ENCODE measurements around the gene KNSTRN.

The KNSTRN gene

GRCh38 chr15:40345867-40346578 lies 36.5 kb upstream of the KNSTRN start:
- no peak for DNase-seq (ENCODE audit: low read depth in 2 of 2)

DNA sequence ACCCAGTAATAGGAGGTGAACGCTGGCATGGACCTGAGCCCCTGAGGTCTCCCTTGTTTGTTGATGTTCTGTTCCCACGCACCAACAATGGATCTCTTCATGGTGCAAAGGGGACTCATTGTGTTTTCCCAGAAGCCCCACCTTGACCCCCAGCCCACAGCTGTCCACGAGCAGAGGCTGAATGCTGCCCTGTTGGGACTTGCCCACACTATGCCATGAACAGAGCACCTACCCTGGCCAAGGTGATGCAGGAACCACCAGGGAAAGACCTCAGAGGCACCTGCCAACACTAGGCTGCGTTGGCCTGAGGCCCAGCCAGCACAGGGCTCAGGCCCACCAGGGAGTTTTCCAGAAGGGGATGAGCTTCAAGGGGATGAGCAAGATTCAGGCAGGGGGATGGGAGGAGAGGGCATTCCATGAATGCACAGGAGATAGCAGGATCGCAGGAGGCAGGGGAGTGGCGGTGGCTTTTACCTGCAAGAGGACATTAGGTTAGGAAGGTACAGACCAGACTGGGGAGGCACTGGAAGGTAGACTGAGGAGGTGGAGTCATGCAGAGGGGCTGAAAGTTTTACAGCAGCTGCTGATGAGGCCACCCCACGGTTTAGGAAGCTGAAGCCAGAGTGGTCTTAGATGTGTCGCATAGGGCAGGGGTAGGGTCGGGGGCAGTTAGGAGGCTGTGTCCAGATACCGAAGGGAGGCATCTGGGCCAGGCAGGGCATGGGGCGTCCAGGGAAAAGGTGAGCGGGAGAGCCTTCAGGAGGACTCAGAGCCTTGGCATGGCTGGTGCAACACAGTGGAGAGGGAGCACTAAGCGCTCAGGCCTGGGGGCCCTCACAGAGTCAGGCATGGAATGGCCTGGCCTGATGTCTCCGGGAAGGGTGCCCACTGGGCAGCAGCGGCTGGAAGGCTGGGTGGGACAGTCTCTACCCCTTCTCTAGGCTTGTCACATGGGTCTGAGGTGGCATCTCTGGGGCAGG lies 35.7 kb upstream of the KNSTRN start:
- no peak for DNase-seq (ENCODE audit: low read depth in 2 of 2)

DNA sequence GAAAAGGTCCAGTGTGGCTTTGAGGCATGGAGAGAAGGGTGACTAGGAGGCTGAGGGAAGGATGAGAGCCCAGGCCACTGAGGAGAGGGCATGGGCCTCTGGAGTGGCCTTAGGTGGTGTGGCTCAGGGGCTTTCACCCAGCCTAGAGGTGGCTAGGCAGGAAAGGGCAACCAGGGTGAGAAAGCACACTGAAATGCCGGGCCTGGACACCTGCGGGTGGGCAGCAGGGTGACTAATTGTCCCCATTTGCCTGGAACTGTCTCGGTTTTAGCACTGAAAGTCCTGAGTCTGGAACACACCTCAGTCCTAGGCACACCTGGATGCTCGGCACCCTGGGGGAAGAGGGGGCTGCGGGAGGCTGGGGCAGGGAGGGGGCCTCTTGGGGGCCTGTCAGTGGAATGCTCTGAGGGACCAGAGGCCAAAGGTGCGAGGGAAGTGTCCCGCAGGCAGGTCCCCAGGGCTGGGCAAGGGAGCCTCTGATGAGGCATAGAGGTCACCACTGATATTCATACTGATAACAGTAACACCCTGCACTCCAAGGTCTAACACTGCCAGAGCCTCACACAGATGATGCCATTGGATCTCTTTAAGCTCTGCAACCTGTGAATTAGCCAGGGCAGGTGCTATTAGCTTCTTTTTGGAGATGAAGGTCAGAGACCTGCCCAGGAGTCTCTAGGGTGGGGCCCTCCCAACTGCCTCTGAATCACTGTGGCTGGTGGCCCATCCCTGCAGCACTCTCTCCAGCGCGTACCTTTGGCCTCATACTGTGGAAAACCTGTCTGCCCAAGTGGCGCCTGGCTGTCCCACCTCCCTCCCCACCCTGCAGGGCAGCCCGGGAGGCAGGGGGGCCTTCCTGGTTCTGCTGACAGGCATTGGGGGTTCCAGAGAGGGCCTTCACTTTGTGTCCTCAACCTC lies 34.7 kb upstream of the KNSTRN start:
- DNase-seq (ENCODE audit: low read depth in 2 of 2) = no peak

DNA sequence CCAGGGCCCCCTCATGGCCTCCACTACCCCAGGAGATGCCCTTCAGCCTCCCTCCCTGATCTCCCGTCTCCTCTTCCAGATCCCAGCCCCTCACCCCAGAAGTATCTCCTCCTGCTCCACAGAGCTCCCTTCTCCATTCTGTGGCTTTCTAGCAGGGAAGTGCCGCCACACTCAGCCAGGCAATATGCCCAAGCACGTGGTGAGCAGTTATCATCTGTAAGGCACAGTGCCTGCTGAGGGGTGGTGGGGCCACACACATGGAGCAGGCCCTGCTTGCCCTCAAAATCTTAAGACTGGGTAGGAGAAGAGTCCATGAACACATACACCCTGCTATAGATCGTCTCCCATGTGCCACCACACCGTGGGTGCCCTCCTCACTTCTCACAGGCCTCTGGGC lies 34.0 kb upstream of the KNSTRN start:
- no peak for DNase-seq (ENCODE audit: low read depth in 2 of 2)

GRCh38 chr15:40349163-40349562 lies 33.4 kb upstream of the KNSTRN start:
- DNase-seq (ENCODE audit: low read depth in 2 of 2) = no peak

GRCh38 chr15:40352281-40352901 lies 30.1 kb upstream of the KNSTRN start:
- DNase-seq (ENCODE audit: low read depth in 2 of 2) = no peak

DNA sequence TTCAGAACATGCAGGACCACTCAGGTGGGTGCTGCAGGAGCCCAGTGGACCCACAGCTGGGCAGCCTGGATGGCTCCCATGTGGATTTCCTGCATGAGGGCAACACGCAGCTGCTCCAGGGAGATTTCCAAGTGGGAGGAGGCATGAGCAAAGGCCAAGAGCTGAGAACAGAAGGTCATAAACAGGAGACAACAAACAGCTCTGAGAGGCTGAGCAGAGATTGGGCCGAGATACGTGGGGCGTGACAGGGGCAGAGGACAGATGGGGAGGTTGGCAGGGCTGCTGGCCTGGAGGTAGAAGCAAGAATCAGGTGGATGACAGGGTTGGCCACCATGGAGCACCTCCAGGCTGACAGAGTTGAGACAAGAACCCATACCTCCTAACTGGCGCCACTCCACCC lies 28.8 kb upstream of the KNSTRN start:
- no peak for DNase-seq (ENCODE audit: low read depth in 2 of 2)

GRCh38 chr15:40354408-40355171 lies 27.9 kb upstream of the KNSTRN start:
- no peak for DNase-seq (ENCODE audit: low read depth in 2 of 2)

- no peak for DNase-seq (ENCODE audit: low read depth in 2 of 2)
These were observed 26.4 kb upstream of the KNSTRN start for GRCh38 chr15:40355976-40356585.

- no peak for DNase-seq (ENCODE audit: low read depth in 2 of 2)
These were observed 25.3 kb upstream of the KNSTRN start for GRCh38 chr15:40357246-40357645.

DNA sequence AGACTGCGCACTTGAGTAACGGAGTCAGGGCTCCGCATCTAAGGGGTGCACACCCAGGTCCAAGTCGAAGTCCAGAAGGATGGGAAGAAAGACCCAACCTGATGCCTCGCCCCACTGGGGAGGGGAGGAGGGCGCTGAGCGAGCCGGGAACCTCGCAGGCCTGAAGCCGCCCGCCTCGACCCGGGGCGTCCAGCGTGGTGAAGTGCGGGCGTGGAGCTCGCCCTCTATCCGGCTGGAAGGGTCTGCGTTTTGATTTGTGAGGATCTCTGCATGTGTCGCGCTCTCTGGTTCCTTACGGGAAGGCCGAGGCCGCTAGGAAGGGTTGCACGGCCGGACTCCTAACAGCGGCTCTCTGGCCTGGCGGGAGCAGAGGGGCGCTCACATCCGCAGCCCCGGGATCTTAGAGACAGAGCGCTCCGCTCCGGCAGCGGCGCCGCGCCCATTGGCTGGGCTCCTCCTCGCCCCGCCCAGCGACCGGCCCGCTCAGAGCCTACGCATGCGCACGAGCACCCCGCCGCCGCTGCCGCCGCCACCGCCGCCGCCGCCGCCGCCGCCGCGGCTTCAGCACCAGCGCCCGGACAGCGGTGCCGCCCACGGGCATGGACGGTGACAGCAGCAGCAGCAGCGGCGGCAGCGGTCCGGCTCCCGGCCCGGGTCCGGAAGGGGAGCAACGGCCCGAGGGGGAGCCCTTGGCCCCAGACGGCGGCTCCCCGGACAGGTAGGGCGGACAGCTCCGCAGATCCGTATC lies 24.6 kb upstream of the KNSTRN start, which contains the start of gene DISP2:
TSS of gene DISP2 (plus strand) at position 497 of the 748 bp plus-strand sequence. CDS start at position 600, 103 bp downstream.
- peak; percentile 61 to 68 for DNase-seq (ENCODE audit: low read depth in 2 of 2)

DNA sequence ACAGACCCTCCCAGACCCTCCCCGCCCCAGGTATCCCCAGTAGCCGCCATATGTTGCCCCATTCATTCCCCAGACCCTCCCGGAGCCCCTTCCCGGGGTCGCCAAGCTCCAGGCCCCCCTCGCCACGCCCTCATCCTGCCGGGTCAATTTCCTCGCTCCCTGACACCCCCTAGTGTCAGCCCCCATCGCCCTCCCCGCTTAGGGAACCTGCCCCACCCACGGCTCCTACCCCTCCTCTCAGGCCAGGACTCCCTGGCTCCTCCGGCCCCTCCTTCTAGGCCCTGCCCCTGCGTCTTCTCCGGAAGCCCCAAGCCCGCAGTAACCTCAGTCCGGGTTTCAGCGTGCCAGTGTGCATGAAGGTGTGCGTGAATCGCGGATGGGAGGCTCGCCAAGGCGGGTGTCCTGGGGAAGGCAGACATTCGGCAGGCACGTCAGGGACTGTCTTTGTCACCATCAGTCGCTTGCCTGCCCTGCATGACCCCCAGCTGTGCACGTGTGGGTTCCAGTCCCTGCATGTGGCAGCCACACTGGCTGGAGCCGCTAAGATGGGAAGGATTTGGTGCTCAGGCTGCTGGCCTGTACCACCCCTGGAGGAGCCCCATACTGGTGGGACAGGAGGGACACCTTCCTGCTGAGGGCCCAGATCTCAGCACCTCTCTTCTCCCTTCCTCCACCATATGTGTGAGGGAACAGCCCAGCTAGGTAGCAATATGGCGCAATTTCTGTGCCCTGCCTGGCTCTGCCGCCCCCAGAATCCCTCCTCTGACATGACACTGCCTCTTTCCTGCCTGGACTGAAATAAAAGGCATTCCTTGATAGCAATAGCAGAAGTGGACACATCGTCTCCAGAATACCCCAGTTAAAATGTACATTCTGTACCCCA lies 23.8 kb upstream of the KNSTRN start:
- DNase-seq (ENCODE audit: low read depth in 2 of 2) = no peak

DNA sequence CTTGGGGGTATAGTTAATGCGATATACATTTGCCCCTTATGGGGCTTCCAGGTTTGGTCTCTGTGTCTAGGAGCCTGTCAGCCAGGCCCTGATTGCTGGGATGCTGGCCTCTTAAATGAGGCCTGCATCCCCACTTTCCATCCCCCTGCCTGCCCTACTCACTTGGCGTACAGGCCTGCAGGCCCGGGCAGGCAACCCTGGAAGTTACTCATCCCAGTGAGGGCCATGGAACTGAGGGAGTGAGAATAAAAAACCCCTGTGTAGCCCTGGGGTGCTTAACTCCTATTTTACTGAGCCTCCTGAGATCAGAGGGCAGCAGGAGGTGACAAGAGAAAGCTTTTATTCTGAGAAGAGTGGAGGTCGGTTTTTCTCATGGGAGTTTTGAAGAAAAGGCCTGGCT lies 22.5 kb upstream of the KNSTRN start:
- DNase-seq (ENCODE audit: low read depth in 2 of 2) = no peak

DNA sequence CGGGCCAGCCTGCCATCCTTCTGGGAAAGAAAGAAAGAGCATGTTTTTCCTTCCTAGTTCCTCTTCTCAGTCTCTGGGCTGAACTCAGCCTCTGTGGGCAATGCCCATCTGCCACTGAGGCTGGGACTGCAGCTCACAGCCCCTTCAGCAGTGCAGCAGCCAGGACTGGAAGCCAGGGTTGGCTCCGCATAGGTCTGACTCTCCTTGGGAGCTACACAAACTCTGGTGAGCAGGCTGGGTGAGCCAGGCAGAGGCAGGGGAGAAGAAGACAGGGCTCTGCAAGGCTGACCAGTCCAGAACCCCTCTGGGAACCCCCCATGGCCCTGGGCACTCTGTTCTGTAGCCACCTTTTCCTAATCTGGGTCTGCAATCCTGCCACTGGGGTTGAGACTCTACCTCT lies 20.9 kb upstream of the KNSTRN start:
- DNase-seq (ENCODE audit: low read depth in 2 of 2) = no peak

DNA sequence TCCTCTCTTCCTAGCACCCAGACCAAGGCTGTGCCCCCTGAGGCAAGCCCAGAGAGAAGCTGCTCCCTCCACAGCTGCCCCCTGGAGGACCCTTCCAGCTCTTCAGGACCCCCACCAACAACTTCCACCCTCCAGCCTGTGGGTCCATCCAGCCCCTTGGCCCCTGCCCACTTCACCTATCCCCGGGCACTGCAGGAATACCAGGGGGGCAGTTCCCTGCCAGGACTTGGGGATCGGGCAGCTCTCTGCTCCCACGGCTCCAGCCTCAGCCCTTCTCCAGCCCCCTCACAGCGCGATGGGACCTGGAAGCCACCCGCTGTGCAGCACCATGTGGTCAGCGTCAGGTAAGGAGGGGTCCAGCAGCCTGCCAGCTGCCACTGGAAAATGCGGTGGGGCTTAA lies 18.9 kb upstream of the KNSTRN start:
- DNase-seq (ENCODE audit: low read depth in 2 of 2) = no peak

DNA sequence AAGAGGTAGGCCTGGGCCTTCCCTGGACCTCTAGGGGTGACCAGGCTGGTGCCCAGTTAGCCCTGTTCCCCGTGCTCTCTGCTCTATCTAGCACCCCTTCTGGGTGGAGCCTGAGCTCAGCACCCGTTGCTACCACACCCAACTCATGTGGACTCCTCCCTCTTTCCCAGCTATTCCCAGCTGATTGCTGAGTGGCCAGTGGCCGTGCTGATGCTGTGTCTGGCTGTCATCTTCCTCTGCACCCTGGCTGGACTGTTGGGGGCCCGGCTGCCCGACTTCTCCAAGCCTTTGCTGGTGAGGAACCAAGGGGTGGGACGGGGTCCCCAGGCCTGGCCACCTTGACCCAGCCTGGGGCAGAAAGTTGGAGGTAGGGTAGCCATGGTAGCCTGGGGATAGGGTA lies 18.3 kb upstream of the KNSTRN start:
- no peak for DNase-seq (ENCODE audit: low read depth in 2 of 2)

GRCh38 chr15:40365016-40365415 lies 17.5 kb upstream of the KNSTRN start:
- no peak for DNase-seq (ENCODE audit: low read depth in 2 of 2)
